ENCODE measurements around the gene SEC14L2. TPM values are rescaled to one million over a fixed set of nuclear protein-coding genes. Genes with fewer than 3 reads are reported as not detected.

SEC14L2 gene
- total and polyA plus RNA-seq, 4 donors: 6.5 to 110 (median 49.6) TPM

- no peaks in the 10 kb centered on the region for H3K27me3 ChIP-seq (ENCODE audit: control insufficient read depth in 4 of 4, insufficient read depth in 4 of 4, low read length in 3 of 4)
- H3K27ac ChIP-seq (ENCODE audit: low read depth in 1 of 2, low read length in 2 of 2): peak within 1 kb of the TSS; percentile 45 to 65
- DNase-seq (ENCODE audit: low spot score): no peak
- 27% methylated on average over 13 of the region's 13 CpGs for WGBS
- no peaks in the 10 kb centered on the region for H3K9me3 ChIP-seq (ENCODE audit: control insufficient read depth in 4 of 4, low read length in 3 of 4)
- TF ChIP-seq HNF4A (conservative IDR thresholded peaks at IDR 0.05) (peak; percentile 55), SP1 (IDR thresholded peaks at IDR 0.05) (peak; percentile 30), NR2F2 (IDR thresholded peaks at IDR 0.05) (peak; percentile 56), RXRA (IDR thresholded peaks at IDR 0.05) (peak; percentile 88 to 90), JUND (IDR thresholded peaks at IDR 0.05) (no peak)
- H3K36me3 ChIP-seq (ENCODE audit: control insufficient read depth in 4 of 4, insufficient read depth in 3 of 4, low read depth in 1 of 4, low read length in 3 of 4): no peaks in the 10 kb centered on the region
- peaks cover 5 to 29% (median 22%) of the 10 kb centered on the region in 4 donors for H3K4me1 ChIP-seq (ENCODE audit: control insufficient read depth in 4 of 4, insufficient read depth in 4 of 4, low read length in 3 of 4)
- no peak within 1 kb of the TSS for H3K9ac ChIP-seq (ENCODE audit: low read depth in 1 of 2, low read length in 2 of 2)
- H3K4me3 ChIP-seq (ENCODE audit: low read depth in 1 of 3, low read length in 3 of 3): no peak within 1 kb of the TSS
These were observed 74.9 kb downstream of the SEC14L2 start, which contains the start of gene SEC14L3 for GRCh38 chr22:30471616-30472318. SEC14L3 (minus strand) TSS chr22:30472017; CDS start chr22:30471958, 59 bp downstream.

- H3K4me3 ChIP-seq (ENCODE audit: low read depth in 1 of 3, low read length in 3 of 3): no peak overlapping the region
- DNase-seq (ENCODE audit: low spot score): no peak
- no peak overlapping the region for H3K27ac ChIP-seq (ENCODE audit: low read depth in 1 of 2, low read length in 2 of 2)
- no peaks in the 10 kb centered on the region for H3K9me3 ChIP-seq (ENCODE audit: control insufficient read depth in 4 of 4, low read length in 3 of 4)
- peaks cover 5 to 35% (median 23%) of the 10 kb centered on the region in 4 donors for H3K4me1 ChIP-seq (ENCODE audit: control insufficient read depth in 4 of 4, insufficient read depth in 4 of 4, low read length in 3 of 4)
- no peaks in the 10 kb centered on the region for H3K27me3 ChIP-seq (ENCODE audit: control insufficient read depth in 4 of 4, insufficient read depth in 4 of 4, low read length in 3 of 4)
- no peaks in the 10 kb centered on the region for H3K36me3 ChIP-seq (ENCODE audit: control insufficient read depth in 4 of 4, insufficient read depth in 3 of 4, low read depth in 1 of 4, low read length in 3 of 4)
- TF ChIP-seq GABPA (IDR thresholded peaks at IDR 0.05 in 1 of 2, conservative IDR thresholded peaks at IDR 0.05 in 1 of 2) (no peak), SP1 (IDR thresholded peaks at IDR 0.05) (no peak), TAF1 (conservative IDR thresholded peaks at IDR 0.05) (no peak), RAD21 (IDR thresholded peaks at IDR 0.05) (no peak), FOXA2 (IDR thresholded peaks at IDR 0.05) (no peak), EGR1 (IDR thresholded peaks at IDR 0.05; ENCODE audit: low read depth in 2 of 2) (no peak), YY1 (IDR thresholded peaks at IDR 0.05) (no peak), HNF4G (IDR thresholded peaks at IDR 0.05) (no peak), RXRA (IDR thresholded peaks at IDR 0.05) (no peak), HNF4A (conservative IDR thresholded peaks at IDR 0.05) (no peak), REST (IDR thresholded peaks at IDR 0.05) (no peak), MAX (IDR thresholded peaks at IDR 0.05) (no peak), ZBTB33 (IDR thresholded peaks at IDR 0.05) (no peak), ATF3 (IDR thresholded peaks at IDR 0.05) (no peak), NR2F2 (IDR thresholded peaks at IDR 0.05) (no peak)
- 73% methylated on average over 4 of the region's 4 CpGs for WGBS
- H3K9ac ChIP-seq (ENCODE audit: low read depth in 1 of 2, low read length in 2 of 2): no peak overlapping the region
These were observed 76.3 kb downstream of the SEC14L2 start for GRCh38 chr22:30472994-30473720.
